Right ventricle myocardium inferior (tissue), 1 donor: ENCODE data around the gene TRNP1. TPM values are rescaled to one million over a fixed set of nuclear protein-coding genes. Genes with fewer than 3 reads are reported as not detected.

ENCODE experiments used
- ATAC-seq: fragments of 200-7000 bp; cut with Tn5 transposase; one replicate; pipeline ENCODE4 v1.9.1; 2020; ENCODE audit warnings: mild to moderate bottlenecking, moderate library complexity
- DNase-seq: peaks from one replicate; pipeline ENCODE4 v3.0.0; 2021; ENCODE audit errors: missing footprints
- intact Hi-C: fragments of 100-400 bp; cut with DNase I; formaldehyde crosslinking; loops from one replicate; pipeline ENCODE4 v1.11.0; 2022
- total RNA-seq: library from RNA; stranded (reverse); fragmentation: NEBNext Ultra II Directional; extraction: Animal tissue kit (Norgen Biotek cat#: 25700); gene quantifications from one replicate; pipeline ENCODE4 v1.2.1, GENCODE V29; 2021
- donor health status: DM: no; HTN: yes; CAD: no; lungs with severe emphysema.

The TRNP1 gene
- total RNA-seq, 1 donor from 2014 or later: 26.9 TPM

- no peak for DNase-seq
- ATAC-seq: no peak
- intact Hi-C loops: loop anchor here (2.0 kb wide), 1 partner anchor 14 kb away; the partner anchor contains the start of gene TENT5B
Observed at GRCh38 chr1:26998429-26999300, 5.2 kb downstream of the TRNP1 start.

DNA sequence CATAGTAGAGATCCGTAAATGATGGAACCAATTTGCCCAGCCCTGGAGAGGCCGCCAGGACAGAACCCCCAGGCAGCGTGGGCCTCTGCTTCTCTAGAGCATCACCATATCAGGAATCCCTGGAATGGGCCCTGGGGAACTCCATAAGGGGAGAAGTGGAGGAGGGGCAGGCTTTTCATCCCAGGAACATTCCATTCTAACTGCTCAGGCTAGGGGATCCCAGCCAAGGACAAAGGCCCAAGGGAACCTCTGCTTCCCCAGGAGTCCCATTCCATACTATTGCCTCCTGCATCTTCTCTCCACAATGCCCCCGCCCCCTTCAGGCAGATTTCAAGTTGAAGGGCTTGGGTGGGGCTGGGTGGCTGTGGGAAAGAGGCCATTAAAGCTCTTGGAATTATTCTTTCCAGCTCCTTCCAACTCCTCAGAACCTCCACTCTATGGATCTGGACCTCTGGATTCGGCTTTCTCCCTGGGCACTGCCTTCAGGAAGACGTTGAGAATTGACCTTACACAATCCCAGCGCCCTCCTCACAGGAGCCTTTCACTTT is 6.0 kb downstream of the TRNP1 start:
- DNase-seq: no peak
- intact Hi-C loops: loop anchor here (2.0 kb wide), 1 partner anchor 13 kb away; the partner anchor contains the start of gene TENT5B
- ATAC-seq: peak; percentile 78

DNA sequence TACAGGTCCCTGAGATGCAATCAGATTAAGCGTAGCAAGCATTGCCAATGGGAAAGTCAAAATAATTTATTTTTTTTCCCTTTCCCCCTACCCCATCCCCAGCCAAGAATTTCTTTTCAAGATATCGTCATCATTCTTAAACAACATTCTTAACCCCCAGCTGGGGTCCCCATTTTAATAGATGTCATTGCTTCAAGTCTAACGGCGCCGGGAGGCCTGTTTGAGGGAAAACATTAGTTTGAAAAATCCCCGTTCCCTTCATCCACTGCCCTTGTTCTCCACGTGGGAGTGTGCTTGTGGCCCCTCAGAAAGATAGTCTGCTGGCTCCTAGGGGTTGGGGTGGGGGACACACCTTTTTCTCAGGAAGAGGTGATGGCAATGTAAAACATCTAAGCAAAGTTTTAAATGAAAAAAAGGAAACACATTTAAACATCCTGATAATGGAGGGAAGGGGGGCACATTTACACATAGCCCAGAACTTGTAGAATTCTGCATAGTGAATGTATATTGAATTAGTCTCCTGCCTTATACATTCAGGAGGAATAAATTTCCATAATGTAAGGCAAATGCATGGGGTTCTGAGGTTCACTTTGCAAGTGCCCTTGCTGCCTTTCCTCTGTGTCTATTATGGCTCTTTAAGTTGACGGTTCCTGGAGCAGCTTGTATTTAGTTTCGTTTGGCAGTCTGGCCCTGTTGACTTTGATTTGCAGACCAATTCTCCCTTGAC is 6.8 kb downstream of the TRNP1 start:
- DNase-seq (no peak), ATAC-seq (no peak)
- intact Hi-C loops: no loop called here

GRCh38 chr1:27000817-27001460 is 7.4 kb downstream of the TRNP1 start:
- DNase-seq (no peak), ATAC-seq (no peak)
- intact Hi-C loops: no loop called here

GRCh38 chr1:27001570-27002360 is 8.3 kb downstream of the TRNP1 start:
- peak; percentile 55 for ATAC-seq
- peak; percentile 84 for DNase-seq
- intact Hi-C loops: no loop called here

DNA sequence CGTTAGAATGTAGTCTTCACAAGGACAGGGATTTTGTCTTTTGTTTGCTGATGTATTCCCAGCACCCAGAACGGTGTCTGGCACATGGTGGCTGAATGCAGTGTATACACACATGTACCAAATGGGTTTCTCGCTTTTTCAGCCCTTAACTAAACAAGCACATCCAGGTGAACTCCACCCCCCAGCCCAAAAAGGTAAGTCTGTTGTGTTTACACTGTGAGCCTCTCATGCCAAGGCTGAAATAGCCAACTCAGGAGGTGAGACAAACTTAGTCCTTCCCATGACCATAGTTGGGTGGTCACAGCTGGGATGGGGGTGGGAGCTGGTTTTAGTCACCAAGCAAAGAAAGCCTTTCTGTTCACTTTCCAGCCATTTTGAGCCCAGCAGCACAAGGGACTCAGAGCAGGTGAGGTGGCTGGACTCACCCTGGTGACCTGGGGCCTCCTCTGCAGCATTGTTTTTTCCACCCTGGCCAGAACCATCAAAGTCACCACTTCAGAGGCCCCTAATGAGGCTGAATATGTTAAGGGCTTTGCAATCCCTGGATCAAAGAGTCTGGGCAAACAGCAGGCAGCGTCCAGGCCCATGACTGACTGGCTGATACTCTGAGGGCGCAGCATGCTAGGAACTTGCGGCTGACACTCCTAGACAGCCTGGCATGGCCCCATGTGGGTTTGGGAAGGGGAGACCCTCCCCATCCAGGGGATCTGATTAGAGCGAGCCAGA is 10.4 kb downstream of the TRNP1 start:
- DNase-seq: no peak
- intact Hi-C loops: no loop called here

DNA sequence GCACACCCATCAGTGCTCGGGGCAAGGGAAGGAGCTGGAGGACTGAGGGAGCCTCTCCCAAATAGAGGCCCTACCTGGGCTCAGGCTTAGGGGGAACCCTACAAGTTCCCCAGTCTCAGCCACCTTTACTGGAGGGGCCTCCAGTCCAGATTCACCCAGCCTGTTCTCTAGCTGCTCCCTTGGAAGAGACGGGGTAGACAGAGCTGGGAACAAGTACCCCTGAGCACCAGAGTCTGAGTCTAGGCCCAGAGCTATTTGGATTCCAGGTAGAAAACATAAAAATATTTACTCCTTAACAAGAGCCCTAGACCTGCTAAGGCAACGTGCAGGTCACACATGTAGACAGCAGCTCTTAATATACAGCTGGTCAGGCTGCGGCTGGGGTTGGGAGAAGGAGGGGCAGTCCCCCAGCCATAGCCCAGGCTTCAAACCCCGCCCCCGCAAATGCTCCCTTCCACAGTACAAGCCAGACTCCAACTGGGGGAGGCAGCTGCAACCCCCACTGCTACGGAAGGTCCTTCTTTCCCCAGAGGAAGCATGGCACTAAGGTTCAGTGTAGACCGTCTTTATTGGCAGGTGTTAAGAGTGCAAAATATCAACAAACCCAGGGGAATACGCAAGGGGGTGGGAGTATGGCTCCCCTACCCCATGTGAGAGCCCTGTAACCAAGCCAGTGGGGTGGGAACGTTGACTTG is 11.1 kb downstream of the TRNP1 start:
- no peak for DNase-seq
- intact Hi-C loops: no loop called here
- no peak for ATAC-seq

More for the DNA sequence above, 10.4 kb downstream of the TRNP1 start:
- ATAC-seq: no peak

DNA sequence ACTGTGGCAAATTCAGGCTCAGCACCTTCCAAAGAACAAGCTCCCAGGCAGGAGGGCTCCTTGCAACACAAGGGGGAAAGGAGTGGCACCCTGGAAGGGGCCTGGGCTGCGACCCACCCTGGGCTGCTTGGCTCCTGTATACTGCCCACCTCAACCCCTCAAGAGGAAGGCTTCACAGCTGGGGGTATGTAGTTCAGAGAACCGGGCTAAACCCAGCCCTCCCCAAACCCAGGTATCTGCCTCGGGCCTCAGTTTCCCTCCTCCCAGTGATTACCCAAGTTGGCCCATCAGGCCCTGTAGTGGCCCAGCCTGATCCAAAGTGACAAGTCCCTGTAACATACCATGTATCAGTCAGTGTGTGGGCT is 11.7 kb downstream of the TRNP1 start:
- no peak for DNase-seq
- no peak for ATAC-seq
- intact Hi-C loops: no loop called here

- DNase-seq (no peak), ATAC-seq (no peak)
- intact Hi-C loops: no loop called here
Observed at GRCh38 chr1:27005648-27006496, 12.4 kb downstream of the TRNP1 start.

DNA sequence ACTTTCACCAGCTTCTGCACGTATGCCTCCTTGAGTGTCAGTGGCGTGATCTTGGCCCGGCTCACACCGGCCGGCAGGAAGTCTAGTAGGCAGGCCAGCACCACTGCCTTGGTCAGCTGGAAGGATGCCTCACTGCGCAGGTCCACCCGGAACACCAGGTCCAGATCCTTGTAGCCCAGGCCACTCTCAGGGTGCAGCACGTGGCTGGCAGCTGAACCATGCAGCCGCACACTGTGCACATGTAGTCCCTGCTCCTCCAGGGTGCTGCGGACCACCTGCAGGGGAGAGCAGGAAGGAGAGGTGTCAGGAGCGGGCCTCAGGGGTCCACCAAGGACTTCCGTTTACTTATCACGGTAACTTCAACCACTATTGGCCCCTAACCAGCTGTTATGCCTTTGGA is 13.2 kb downstream of the TRNP1 start:
- ATAC-seq: no peak
- intact Hi-C loops: no loop called here
- no peak for DNase-seq

GRCh38 chr1:27007909-27008582 is 14.6 kb downstream of the TRNP1 start:
- intact Hi-C loops: no loop called here
- ATAC-seq: no peak

DNA sequence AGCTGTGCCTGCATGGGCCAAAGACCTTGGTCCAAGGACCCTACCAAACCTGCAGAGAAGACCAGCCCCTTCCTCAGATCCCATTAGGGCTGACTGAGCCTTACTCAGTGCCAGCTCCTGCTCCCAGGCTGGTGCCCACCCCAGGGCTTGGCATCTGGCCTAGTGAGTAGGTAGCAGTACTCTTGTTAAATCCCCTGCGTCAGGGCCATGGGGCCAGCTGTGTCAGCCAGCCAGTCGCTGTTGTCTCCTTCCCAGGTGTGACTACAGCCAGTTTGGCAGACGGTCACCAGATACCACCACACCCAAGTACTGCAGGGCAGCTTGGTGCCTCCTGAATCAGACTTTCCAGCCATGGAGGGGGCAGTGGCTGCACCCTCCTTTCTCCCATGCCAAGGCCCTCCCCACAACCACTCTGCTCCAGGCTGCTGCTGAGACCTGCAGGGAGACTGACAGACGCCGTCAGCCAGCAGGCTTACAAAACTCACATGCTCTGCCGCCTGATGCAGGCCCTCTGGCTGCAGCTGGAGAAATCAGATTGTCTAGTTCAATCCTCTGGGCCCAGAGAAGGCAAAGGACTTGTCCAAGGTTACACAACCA is 16.2 kb downstream of the TRNP1 start:
- no peak for DNase-seq

More at GRCh38 chr1:27007909-27008582, 14.6 kb downstream of the TRNP1 start:
- DNase-seq: no peak

DNA sequence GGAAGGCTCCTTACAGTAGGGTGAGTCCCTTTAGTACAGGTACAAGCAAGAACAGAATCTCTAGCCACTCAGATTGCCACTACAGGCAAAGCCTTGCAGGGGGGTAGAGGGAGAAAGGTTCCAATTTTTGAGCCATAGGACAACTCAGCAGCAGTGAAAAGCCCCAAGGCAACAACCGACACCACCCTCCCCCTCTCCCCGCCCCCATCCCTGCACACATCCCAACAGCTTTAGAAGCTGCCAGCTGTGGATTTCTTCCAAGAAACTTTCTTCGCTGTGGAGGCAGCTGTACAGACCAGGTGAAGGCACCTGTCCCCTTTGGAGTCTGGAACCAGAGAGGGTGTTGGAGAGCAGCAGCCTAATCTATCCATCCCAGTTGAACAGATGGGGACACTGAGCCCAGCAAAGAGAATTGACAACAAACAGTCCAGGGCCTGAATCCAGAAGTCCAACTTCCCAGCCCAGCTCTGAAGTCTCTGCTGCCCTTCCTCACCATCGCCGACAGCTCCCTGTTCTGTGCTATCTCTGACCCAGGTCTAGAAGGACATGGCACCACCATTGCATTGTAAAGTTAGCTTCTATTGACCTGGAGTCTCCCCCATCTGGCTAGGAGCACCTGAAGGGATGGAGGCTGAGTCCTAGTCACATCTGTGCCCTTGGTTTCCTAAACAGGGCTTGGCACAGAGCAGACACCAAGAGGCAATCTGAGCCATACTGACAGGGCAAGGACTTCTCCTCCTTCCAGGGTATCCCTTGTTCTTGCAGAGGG is 16.9 kb downstream of the TRNP1 start:
- ATAC-seq (no peak), DNase-seq (no peak)
- intact Hi-C loops: no loop called here

More for the DNA sequence above, 16.2 kb downstream of the TRNP1 start:
- ATAC-seq: no peak
- intact Hi-C loops: no loop called here

GRCh38 chr1:27011058-27011764 is 17.7 kb downstream of the TRNP1 start:
- ATAC-seq (no peak), DNase-seq (no peak)
- intact Hi-C loops: no loop called here
